Stimulated activated CD8-positive, alpha-beta memory T cell treated with anti-CD3 and anti-CD28 coated beads, Interleukin-15, amount 100 ng/mL, for 48 hours (primary cell): Measurements from ENCODE around the gene TRABD2A.
A peak's percentile ranks its signal among the peaks of the same experiment; 100 is the strongest.

ENCODE experiments used
- DNase-seq, 2 donors: peaks; one replicate each; pipeline ENCODE4 v3.0.0-alpha.2; 2020; ENCODE audit warnings: low read depth in 2 of 2

The TRABD2A gene

DNA sequence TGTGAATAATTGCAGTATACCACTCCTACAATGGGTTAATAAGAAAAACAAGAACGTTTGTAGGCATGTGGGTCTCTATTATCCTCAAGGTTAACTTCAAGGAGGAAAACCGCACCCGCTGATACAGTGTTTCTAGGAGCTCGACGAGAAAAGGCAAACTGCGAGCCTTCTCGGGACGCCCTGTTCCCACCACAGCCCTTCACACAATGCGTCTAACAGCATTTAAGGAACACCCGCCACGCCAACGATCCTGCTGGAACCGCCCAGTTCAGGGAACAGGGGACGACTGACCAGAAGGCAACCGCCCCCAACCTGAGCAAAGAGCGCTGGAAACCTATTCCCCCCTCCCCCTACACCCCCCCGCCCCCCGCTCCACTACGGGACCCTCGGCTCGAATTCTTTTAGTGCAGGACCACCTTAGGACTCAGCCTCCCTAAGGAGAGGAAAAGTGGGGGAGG, 23.9 kb upstream of the TRABD2A start:
- DNase-seq, result no peak

DNA sequence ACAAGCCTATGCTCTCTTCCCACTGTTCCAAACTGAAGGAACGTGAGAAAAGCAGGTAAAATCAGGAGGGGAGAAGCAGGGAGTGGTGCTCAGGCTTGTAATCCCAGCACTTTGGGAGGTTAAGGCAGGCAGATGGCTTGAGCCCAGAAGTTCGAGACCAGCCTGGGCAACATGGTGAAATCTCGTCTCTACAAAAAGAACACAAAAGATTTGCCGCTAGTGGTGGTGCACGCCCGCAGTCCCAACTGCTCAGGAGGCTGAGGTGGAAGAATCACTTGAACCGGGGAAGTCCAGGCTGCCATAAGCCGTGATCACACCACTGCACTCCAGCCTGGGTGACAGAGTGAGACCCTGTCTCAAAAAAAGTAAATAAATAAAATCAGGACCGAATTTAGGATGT, 23.3 kb upstream of the TRABD2A start:
- no peak for DNase-seq

DNA sequence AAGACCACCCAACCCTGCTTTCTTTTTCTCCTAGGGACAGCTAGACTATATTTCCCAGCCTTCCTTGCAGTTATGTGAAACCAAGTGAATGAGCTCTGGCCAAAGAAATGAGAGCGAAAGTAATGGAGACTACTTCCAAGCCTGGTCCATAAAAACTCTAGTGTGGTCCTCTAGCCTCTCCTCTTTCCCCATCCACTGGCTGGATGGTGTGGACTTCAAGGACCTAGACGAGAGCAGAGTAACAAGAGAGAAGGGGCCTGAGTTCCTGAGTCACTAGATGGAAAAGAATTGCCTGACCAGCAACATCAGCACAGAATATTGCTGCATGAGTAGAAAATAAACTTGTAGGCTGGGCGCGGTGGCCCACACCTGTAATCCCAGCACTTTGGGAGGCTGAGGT, 21.6 kb upstream of the TRABD2A start:
- DNase-seq, result no peak

DNA sequence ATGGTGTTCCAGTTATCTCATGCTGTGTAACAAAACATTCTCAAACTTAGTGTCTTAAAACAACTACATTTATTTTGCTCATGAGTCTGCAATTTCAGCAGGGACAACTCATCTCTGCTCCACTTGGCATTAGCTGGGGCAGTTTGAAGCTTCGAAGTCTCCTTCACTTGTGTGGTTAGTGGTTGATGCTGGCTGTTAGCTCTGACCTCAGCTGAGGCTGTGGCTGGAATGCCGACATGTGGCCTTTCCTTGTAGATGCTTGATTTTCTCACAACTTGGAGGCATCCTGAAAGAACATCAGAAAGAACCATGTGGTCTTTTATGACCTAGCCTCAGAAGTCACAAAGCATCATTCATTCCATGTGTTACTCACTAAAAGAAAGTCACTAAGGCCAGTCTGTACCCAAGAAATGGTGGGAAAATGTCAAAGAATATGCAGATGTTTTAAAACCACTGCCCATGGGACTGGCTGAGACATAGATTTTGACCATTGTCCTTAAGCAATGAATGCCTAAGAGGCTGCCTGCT, 20.8 kb upstream of the TRABD2A start:
- DNase-seq, result no peak

DNA sequence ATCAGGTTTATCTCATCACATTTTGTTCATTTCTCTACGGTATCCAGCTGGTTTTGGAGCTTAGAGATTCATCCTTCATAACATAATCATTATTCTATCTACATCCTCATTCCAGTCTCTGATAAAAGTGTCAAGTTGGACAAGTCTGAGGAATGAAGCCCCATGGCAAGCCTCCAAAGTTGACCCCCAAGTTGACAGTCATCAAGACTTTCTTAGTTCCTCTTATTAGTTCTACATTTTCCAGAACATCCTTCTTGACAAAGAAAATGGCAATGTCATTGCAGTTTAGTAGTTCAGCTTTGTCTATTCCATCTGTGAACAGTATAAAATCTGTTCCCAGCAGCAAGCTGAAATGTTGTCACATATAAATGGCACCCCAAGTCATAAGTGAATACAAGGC, 20.1 kb upstream of the TRABD2A start:
- no peak for DNase-seq

DNA sequence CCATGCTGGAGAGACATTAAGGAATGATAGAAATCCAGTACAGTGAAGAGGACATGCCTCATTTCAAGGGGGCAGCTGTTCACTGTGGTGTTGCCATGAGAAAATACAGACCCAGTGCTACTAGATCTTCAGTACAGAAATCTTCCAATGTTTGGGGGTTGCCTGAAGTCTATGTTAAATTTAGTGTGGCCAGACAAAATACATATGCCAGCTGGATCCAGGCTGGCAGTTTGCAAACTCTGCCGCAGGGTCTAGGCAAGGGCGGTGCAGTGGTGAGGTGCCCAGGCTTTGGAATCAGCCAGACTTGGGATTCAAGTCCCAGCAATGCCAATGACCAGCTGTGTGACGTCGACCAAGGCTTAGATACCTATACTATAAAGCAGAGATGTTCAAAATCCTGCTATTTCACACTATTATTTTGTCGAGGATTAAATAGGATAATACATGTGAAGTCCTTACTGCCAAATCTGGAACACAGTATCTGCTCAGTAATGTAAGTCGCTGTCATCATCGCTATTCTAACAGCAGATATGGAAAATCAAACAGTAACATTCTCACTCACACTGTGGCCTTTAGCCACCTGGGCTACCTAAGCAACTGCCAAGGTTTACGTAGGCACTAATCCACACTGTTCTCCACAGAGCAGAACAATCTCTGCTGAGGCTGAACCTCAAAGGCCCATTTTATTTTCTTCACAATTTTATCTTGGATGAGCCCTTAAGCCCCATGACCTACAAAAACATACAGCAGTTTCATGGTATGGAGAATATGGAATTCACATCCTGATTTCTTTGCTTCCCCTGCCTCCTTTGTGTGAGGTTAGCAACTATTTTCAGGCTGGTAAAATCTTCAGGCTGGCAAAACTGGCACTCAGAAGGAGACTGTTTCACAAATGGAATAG, 18.7 kb upstream of the TRABD2A start:
- DNase-seq, result no peak

DNA sequence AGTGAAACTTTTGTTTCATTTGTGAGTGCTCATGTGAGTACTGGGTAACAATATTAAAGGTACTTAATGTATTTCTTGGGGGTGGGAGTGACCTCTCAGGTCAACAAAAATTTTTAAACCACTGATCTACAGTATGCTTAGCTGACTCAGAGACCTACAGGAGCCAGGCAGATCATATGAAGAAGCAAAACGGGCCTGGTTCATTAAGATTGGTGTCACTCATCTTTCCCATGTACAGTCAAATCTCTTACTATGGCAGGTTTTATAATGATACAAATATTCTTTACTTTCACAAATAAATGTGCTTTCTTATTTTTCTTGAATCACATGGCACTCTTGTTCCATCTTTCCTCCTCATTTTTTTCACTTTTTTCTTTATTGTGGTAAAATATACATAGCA, 16.9 kb upstream of the TRABD2A start:
- DNase-seq, result no peak

DNA sequence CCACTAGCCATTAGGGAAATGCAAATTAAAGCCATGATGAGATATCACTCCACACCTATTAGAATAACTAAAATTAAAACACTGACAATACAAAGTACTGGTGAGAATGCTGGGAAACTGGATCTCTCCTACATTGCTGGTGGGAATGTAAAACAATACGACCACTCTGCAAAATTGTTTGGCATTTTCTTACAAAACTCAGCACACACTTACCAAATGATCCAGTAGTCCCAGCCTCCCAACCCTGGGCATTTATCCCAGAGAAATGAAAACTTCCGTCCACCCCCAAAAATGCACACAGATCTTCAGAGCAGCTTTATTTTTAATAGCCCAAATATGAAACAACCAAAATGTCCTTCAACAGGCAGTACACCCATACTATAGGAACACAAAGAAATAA, 15.7 kb upstream of the TRABD2A start:
- DNase-seq, result no peak

DNA sequence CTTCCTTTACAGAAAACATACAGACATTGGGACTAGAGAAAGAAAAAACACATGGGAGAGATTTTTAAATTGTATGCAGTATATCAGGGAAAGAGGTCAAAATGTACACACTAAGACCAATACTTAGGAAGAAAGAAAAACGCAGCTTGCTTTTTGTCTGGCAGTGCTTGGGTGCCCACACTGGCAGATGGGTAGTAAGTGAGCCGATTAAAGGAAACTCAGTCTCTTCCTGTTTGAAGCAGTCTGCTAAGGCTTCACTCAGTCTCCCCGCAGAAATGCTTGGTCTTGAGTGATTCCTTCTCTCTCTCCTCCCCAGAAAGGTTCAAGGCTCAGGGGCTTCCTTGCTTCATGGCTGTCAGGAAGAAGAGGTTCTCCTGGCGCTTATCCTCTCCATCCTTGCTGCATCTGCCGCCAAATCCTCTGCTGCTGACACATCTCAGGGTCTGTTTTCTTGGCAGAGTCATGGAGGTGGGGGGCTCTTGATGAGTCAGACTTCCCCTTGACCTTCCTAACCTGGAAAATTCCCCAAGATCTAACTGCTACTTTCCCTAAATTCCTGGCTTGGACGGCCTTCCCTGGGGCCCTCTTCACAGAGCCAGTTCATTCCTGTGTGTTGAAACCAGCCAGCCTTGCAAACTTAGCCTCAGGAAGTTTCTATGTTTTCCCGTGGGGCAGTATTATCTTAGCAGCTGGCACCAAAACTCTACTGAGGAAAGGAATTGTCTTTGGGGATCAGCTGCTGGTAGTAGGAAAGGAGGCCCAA, 14.1 kb upstream of the TRABD2A start:
- DNase-seq, result no peak

DNA sequence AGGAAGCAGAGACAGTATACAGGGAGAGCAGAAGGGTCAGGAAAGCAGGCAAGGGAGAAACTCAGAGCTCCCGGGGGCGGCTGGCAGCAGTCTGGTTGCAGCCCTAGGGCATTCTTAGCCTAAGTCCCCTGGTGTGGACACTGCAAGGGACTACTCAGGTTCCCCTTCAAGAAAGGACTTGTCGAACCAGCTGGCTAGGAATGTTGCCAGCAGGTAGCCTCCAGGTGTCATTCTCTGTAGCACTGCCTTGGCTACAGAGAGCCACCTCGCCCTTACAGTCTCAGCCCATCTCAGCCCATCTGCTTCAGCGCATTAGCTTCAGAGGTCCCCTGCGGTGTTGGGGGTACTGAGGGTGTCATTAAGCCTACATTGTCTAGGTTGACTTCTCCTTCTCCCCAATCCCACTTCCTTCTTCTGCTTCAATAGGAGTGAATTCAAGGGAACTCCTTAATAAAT, 13.3 kb upstream of the TRABD2A start:
- no peak for DNase-seq

DNA sequence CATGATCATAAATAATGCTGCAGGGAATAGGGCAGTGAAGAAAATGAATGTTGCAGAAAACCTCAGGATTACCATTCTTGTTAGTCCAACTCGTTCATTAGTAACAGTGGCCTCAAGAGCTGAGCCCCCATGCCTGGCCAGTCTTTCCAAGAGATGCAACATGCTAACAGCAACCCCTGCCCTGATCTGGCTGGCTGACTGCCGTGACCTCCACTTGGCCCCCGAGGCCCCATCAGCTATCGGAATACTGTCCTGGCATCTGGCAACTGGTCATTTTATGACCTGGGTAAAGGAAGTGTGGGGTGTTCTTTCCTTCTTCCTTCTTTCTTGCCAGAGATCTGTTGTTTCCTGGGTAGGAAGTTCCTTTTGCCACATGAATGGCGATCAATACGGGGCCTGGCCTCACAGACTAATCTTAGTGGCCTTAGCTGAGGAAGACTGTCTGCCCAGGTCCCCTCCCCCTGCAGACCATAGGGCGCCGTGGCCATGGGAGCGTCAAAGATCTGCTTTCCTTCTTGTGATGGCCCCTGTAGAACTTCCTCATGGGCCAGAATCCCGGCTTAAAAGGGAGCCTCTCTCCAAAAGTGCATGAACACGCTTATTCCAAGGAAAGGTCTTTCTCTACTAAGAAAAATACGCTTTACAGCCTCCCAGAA, 10.6 kb upstream of the TRABD2A start:
- no peak for DNase-seq

DNA sequence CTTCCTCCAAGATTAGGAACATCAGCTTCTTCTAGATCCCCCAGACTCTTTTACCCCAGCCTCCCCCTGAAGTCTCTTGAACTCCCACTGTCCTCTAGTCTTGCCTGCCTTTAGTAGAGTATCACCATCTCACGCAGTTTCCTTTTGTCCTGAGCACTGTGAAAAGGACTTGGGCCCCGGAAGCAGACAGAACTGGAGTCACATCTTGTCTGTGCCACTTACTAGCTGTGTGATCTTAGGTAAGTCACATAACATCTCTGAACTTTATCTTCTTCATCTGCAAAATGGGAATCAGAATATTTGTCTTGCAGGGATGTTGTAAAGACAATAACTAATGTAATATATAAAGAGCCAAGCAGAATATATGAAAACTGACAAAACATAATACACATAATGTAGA, 8.4 kb upstream of the TRABD2A start:
- no peak for DNase-seq

DNA sequence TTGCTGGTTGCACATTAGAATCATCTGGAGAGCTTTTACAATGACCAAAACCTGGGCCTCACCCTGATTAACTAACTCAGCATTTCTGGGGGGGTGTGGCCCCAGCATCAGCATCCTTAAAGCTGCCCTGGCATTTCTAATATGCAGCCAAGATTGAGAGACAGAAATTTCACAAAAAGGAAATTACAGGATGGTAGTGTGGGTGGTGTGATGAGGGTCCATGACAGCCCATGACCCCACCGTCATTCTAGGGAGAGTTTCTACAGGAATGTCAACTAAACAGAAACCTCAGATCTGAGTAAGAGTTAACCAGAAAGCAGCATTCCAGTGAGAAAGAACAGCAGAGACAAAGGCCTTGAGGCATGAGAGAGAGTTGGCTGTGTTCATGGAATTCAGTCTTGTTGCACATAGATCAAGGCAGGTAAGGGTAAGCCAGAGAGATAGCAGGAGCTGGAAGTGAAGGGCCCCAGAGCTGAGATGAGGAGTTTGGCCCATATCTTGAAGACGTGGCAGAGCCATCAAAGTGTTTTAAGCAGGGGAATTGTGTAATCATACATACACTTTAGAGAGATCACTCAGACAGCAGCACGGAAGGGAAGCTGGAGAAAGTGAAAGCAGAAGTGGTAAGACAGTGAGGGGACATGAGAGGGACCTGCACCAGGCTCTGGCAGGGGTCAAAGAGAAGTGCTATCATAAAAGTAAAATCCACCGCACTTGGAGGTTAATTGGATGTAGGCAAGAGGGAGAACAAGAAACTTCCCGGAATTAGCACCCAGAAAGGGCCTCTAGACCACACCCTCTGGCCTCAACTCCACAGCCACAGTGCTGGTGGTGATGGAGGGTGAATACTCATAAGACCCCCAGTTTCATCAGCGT, 7.8 kb upstream of the TRABD2A start:
- peak in 1 of 2 donors; percentile 38 for DNase-seq

DNA sequence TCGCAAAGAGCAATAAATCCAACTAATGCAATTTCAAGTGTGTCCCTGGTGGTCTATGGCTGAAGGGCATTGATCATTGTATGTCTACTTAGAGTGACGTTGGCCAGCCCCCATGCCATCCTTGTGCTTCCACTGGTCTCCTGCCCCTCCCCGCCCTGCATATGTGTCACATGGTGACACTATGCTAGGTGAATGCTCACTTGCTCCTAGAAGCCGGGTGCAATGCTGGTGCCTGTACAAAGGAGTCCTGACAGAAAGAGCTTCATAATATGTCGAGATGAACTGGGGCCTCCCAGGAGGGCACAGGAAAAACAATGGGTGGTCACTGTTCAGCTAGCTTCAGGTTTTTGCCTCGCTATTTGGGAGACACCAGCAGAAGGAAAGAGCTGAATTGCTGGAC, 5.9 kb upstream of the TRABD2A start:
- DNase-seq, result no peak

DNA sequence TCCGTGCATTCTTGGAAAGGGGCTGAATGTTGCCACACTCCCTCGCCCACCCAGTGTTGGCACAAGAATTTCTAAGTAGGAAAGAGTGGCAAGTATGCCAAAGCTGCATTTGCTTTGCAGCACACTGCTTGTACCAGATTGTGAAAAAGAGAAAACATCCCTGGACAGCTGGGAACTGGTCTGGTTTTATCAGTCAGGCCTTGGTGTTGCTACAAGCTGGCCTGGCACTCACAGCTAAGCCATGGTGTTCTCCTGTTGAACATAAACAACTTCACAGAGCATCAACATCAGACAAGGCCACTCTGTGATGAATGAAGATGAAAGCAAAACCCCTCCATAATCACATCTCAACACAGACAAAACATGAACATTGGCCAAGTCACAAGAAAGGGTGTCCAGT, 4.2 kb upstream of the TRABD2A start:
- DNase-seq, result no peak

DNA sequence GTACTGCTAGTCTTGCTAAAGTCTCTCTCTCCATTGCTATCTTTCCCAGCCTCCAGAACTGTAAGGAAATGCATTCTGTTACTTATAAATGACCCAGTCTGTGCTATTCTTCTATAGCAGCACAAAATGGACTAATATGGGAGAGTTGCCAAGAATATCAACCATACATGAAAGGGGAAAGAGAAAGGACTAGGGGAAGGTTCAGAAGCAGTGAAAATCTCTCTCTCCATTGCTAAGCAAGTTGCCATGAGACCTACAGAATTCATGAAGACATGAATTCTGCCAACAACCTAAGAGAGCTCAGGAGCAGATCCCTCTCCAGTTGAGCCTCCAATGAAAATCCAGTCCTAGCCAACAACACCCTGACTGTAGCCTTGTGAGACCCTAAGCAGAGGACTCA, 3.6 kb upstream of the TRABD2A start:
- no peak for DNase-seq

DNA sequence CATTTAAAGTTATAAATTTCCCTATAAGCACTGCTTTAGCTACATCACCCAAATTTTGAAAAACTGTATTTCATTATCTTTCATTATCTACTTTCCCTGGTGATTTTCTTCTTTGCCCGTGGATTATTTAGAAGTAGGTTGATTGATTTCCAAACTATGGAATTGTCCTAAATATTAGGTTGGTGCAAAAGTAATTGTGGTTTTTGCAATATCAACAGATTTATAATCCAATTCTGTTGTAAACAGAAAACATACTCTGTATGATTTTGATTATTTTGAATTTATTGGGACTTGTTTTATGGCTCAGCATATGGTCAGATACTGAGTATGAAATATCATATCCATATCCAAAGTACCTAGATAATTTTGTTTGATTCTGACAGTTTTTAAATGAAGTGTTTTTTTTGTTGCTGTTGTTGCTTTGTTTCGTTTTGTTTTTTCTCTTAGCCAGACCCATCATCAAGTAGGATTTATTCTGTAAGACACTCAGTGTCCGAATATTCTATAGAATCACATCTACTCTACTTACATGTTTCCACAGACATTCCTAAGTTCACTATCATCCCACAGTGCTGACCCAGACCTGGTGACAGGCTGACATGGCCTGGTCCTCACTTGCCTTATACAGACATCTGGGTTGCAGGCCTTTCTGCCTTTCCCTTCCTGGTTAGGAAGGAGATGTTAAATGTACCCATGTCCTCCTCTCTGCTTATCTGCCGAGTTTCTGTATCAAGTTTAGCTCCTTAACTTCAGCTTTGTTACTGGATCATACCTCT, 2.1 kb upstream of the TRABD2A start:
- DNase-seq, result no peak

DNA sequence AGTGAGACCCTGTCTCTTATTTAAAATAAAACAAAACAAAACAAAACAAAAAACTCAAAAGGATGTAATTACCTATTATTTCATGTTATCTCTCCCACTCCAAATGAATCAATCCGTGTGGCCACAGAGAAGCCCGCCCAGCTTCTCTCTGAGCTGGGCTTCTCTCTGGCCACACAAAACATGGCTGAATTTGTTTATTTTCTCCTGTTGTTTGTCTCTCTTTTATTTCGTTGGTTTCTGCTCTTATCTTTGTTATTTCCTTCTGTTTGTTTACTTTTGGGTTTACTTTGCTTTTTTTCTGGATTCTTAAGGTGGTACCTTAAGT, 1.5 kb upstream of the TRABD2A start:
- DNase-seq, result no peak

DNA sequence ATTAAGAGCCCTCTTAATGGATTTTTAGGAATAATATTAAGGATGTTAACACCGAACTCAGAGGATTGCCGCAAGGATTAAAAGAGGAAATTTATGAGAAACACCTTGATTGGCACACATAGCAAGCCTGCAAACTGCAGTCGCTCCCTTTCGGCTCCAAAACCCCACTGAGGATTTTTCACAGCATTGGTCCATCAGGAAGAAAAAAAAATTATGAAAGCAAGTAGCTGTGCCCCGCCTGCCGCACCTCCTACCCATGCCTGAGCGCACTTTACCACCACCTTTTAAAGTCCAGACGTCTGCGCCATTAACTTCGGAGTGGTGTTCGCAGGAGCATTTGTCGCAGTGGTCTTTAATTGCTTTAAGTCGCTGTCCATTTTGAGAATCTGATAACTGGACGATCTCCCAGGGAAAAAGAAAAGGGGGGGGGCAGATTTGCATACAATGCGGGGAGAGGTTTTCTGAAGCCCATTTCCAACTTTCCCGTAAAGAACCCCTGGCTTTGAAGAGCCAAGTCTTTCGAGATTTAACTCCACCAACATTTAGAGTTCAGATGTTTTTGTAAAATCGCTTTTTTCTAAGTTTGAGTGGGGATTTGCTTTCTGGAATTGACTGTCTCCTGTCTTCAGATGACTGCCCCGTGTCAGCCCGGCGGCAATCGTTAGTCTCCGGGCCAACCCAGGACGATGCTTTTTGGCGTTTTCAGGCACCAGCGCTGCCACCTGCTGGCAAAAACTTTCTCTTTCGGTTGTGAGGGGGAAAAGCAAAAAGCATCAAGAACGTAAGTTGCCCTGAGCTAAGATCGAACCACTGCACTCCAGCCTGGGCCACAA, 913 bp upstream of the TRABD2A start:
- peak; percentile 79 to 80 for DNase-seq

DNA sequence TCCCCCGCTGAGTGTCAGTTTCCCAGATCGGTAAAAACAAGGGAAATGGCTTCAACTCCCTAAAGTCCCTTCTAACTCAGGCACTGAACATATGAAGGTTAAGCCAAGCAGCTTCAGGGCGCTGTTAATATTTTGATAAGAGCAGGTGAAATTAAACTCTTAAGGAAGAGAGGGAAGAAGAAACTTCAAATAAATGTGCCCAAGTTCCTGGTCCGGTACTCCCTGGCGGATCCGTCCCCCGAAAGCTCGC, 564 bp downstream of the TRABD2A start:
- no peak for DNase-seq
